K562 (cell line): ENCODE measurements around the gene PLIN5. TPM values are rescaled to one million over a fixed set of nuclear protein-coding genes. Genes with fewer than 3 reads are reported as not detected.
A peak's percentile ranks its signal among the peaks of the same experiment; 100 is the strongest.

Experiments used
- BCL6 ChIP-seq: fragments of 250-450 bp; sonication (Bioruptor Pico); IDR thresholded peaks from 2 replicates; pipeline ENCODE4 v1.4.0; 2020
- HCFC1 ChIP-seq: IDR thresholded peaks from 2 replicates; pipeline ENCODE4 v1.6.1; 2012; ENCODE audit warnings: low read depth, low read length, improper control_type of control experiment
- ID3 ChIP-seq, 2 experiments: fragments of 250-450 bp in 1 of 2; fragments of 450-650 bp in 1 of 2; sonication (Bioruptor Pico) in 1 of 2; IDR thresholded peaks; 2 replicates each; pipeline versions ENCODE4 v1.6.1 to v1.8.0; 2016 to 2021; ENCODE audit warnings: mild to moderate bottlenecking in 2 of 2, moderate library complexity in 2 of 2, missing compliant biosample characterization in 1 of 2, missing genetic modification characterization in 1 of 2
- JUNB ChIP-seq: fragments of 450-650 bp; formaldehyde crosslinking; conservative IDR thresholded peaks from 2 replicates; pipeline ENCODE4 v1.4.0; 2020; ENCODE audit warnings: mild to moderate bottlenecking
- NCOA6 ChIP-seq: fragments of 450-650 bp; IDR thresholded peaks from 2 replicates; pipeline ENCODE4 v1.6.1; 2017; ENCODE audit warnings: mild to moderate bottlenecking
- NFATC3 ChIP-seq: fragments of 450-650 bp; IDR thresholded peaks from 2 replicates; pipeline ENCODE4 v1.6.1; 2017; ENCODE audit warnings: mild to moderate bottlenecking
- NR0B1 ChIP-seq: fragments of 450-650 bp; IDR thresholded peaks from one replicate; pipeline ENCODE4 v1.6.1; 2018; ENCODE audit warnings: mild to moderate bottlenecking, moderate library complexity; ENCODE audit not compliant: partially characterized antibody
- NRF1 ChIP-seq, 2 experiments: fragments of 450-650 bp; IDR thresholded peaks in 1 of 2; conservative IDR thresholded peaks in 1 of 2; 2 replicates each; pipeline ENCODE4 v1.6.1; 2014; ENCODE audit warnings: mild to moderate bottlenecking in 2 of 2
- POU5F1 ChIP-seq: fragments of 150-350 bp; IDR thresholded peaks from 2 replicates; pipeline ENCODE4 v1.6.1; 2014; ENCODE audit warnings: borderline replicate concordance, low read length, low read depth, mild to moderate bottlenecking; ENCODE audit not compliant: partially characterized antibody
- RBFOX2 ChIP-seq: fragments of 200-400 bp; formaldehyde crosslinking; IDR thresholded peaks from 2 replicates; pipeline ENCODE4 v1.6.1; 2017; ENCODE audit warnings: low read depth, mild to moderate bottlenecking, low read length, moderate library complexity
- TOE1 ChIP-seq, 2 experiments: fragments of 450-650 bp in 1 of 2; sonication (generic) in 1 of 2; formaldehyde crosslinking in 1 of 2; IDR thresholded peaks; 2 replicates each; pipeline versions ENCODE4 v1.7.1 to v1.8.0; 2016 to 2022; ENCODE audit warnings: borderline replicate concordance in 2 of 2, mild to moderate bottlenecking in 2 of 2, antibody characterized with exemption in 1 of 2, inconsistent platforms in 1 of 2, low read depth in 1 of 2, missing genetic modification reagents in 1 of 2, moderate library complexity in 1 of 2
- ZNF277 ChIP-seq: fragments of 250-450 bp; sonication (Bioruptor Pico); IDR thresholded peaks from 2 replicates; pipeline ENCODE4 v1.8.0; 2022; ENCODE audit warnings: inconsistent platforms, mild to moderate bottlenecking, moderate library complexity, borderline replicate concordance
- ZNF41 ChIP-seq: fragments of 250-450 bp; sonication (Bioruptor Pico); conservative IDR thresholded peaks from 2 replicates; pipeline ENCODE4 v1.4.0; 2020; ENCODE audit warnings: mild to moderate bottlenecking
- ZNF586 ChIP-seq: fragments of 450-650 bp; formaldehyde crosslinking; conservative IDR thresholded peaks from 2 replicates; pipeline ENCODE4 v1.4.0; 2020; ENCODE audit warnings: mild to moderate bottlenecking, moderate library complexity
- polyA plus RNA-seq, 8 experiments: library from polyadenylated mRNA; depleted of rRNA in 4 of 8; stranded (reverse) in 5 of 8; unstranded in 3 of 8; fragments of >200 nt; fragmentation: Nextera tagmentation in 2 of 8; fragmentation: Illumina TruSeq in 1 of 8; extraction: Ambion mirVana in 2 of 8; extraction: Trizol in 1 of 8; gene quantifications; 2 replicates each; pipeline versions ENCODE4 v1.2.1 to v1.2.3, GENCODE V29; 2011 to 2014; ENCODE audit warnings: inconsistent platforms in 1 of 8, missing spikeins in 1 of 8
- total RNA-seq, 7 experiments: library from RNA; depleted of rRNA in 6 of 7; stranded (reverse); fragments of >200 nt in 6 of 7; fragmentation: Illumina TruSeq in 2 of 7; extraction: Trizol in 2 of 7; gene quantifications; 2 replicates each; pipeline versions ENCODE4 v1.2.1 to v1.2.3, GENCODE V29; 2011 to 2021; ENCODE audit warnings: low replicate concordance in 1 of 7
- TF ChIP-seq, protein P1 (sequence below): fragments of 450-650 bp; formaldehyde crosslinking; IDR thresholded peaks from 2 replicates; pipeline ENCODE4 v1.4.0; 2020; ENCODE audit warnings: mild to moderate bottlenecking, moderate library complexity
- TF ChIP-seq, protein P2 (sequence below): sonication (generic); formaldehyde crosslinking; IDR thresholded peaks from 2 replicates; pipeline ENCODE4 v1.8.1; 2022; ENCODE audit warnings: missing genetic modification reagents
- TF ChIP-seq, protein P3 (sequence below): fragments of 450-650 bp; IDR thresholded peaks from 2 replicates; pipeline ENCODE4 v1.6.1; 2014; ENCODE audit warnings: low read depth, mild to moderate bottlenecking, moderate library complexity, borderline replicate concordance

PLIN5 gene
- total and polyA plus RNA-seq, 9 of the 15 experiments (the other 6 are each of a cell fraction or from before 2014, with no cell fraction given) = 0.04 to 1.3 (median 0.50) TPM

- TF ChIP-seq NR0B1 = no peak
- TF ChIP-seq ID3 (CRISPR knock-in tag; IDR thresholded peaks at IDR 0.05) = no peak
- TF ChIP-seq ID3 (tag; IDR thresholded peaks at IDR 0.05) = no peak
- no peak for TF ChIP-seq JUNB (CRISPR knock-in tag)
- TF ChIP-seq POU5F1 = no peak
- TF ChIP-seq HCFC1 = 0 out of 2 replicates have a peak, but pooled peaks have one; percentile 25
- TF ChIP-seq ZNF586 = no peak
- no peak for TF ChIP-seq BCL6 (CRISPR knock-in tag)
- TF ChIP-seq RBFOX2 = no peak
- TF ChIP-seq NFATC3 = no peak
- TF ChIP-seq TOE1 (IDR thresholded peaks at IDR 0.05; ENCODE audit: borderline replicate concordance) = no peak
- no peak for TF ChIP-seq TOE1 (CRISPR knock-in tag; IDR thresholded peaks at IDR 0.05; ENCODE audit: borderline replicate concordance, low read depth)
- TF ChIP-seq, protein P1, sequence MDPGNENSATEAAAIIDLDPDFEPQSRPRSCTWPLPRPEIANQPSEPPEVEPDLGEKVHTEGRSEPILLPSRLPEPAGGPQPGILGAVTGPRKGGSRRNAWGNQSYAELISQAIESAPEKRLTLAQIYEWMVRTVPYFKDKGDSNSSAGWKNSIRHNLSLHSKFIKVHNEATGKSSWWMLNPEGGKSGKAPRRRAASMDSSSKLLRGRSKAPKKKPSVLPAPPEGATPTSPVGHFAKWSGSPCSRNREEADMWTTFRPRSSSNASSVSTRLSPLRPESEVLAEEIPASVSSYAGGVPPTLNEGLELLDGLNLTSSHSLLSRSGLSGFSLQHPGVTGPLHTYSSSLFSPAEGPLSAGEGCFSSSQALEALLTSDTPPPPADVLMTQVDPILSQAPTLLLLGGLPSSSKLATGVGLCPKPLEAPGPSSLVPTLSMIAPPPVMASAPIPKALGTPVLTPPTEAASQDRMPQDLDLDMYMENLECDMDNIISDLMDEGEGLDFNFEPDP (CRISPR knock-in tag) = no peak
- TF ChIP-seq NCOA6 = no peak
- no peak for TF ChIP-seq NRF1 (conservative IDR thresholded peaks at IDR 0.05 in 1 of 2, IDR thresholded peaks at IDR 0.05 in 1 of 2)
- TF ChIP-seq, protein P2, sequence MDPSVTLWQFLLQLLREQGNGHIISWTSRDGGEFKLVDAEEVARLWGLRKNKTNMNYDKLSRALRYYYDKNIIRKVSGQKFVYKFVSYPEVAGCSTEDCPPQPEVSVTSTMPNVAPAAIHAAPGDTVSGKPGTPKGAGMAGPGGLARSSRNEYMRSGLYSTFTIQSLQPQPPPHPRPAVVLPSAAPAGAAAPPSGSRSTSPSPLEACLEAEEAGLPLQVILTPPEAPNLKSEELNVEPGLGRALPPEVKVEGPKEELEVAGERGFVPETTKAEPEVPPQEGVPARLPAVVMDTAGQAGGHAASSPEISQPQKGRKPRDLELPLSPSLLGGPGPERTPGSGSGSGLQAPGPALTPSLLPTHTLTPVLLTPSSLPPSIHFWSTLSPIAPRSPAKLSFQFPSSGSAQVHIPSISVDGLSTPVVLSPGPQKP (CRISPR knock-in tag) = no peak
- no peak for TF ChIP-seq ZNF41 (CRISPR knock-in tag)
- TF ChIP-seq, protein P3, sequence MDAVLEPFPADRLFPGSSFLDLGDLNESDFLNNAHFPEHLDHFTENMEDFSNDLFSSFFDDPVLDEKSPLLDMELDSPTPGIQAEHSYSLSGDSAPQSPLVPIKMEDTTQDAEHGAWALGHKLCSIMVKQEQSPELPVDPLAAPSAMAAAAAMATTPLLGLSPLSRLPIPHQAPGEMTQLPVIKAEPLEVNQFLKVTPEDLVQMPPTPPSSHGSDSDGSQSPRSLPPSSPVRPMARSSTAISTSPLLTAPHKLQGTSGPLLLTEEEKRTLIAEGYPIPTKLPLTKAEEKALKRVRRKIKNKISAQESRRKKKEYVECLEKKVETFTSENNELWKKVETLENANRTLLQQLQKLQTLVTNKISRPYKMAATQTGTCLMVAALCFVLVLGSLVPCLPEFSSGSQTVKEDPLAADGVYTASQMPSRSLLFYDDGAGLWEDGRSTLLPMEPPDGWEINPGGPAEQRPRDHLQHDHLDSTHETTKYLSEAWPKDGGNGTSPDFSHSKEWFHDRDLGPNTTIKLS = no peak
- no peak for TF ChIP-seq ZNF277
These were observed 10.0 kb downstream of the PLIN5 start (continued) for GRCh38 chr19:4524808-4525562.
